Lower leg skin (tissue), 4 donors: ENCODE measurements around the gene AGXT. TPM values are rescaled to one million over a fixed set of nuclear protein-coding genes. Genes with fewer than 3 reads are reported as not detected.

ENCODE experiments used
- DNase-seq, 2 donors: peaks; one replicate each; pipeline ENCODE4 v3.0.0-alpha.2; 2019; ENCODE audit warnings: low spot score in 2 of 2
- H3K4me3 ChIP-seq: fragments of 200-600 bp; sonication (generic); 2 replicates; pipeline ENCODE4 v1.5.1; 2017; ENCODE audit warnings: mild to moderate bottlenecking, low read depth; ENCODE audit not compliant: poor library complexity, severe bottlenecking
- POLR2A ChIP-seq, 2 donors: fragments of 450-650 bp; IDR thresholded peaks; one replicate each; pipeline ENCODE4 v1.6.1; 2016 to 2017; ENCODE audit warnings: antibody characterized with exemption in 2 of 2, mild to moderate bottlenecking in 1 of 2, moderate library complexity in 1 of 2
- WGBS, 2 donors: methylation state at CpG; one replicate each; pipeline ENCODE4 v1.1.5; 2018; 5-methylcytosine and 5-hydroxymethylcytosine counted together
- intact Hi-C: fragments of 100-400 bp; cut with DNase I; formaldehyde crosslinking; loops from one replicate; pipeline ENCODE4 v1.15.0; 2023; ENCODE audit warnings: low total_unique reads
- total RNA-seq, 4 donors: library from RNA; depleted of rRNA; stranded (reverse); fragments of >200 nt; gene quantifications; one replicate each; pipeline ENCODE4 v1.1.0, GENCODE V29; 2016
- TF ChIP-seq, protein P1 (sequence below), 3 donors: fragments of 450-650 bp; IDR thresholded peaks; one replicate each; pipeline ENCODE4 v1.5.1; 2016; ENCODE audit warnings: antibody characterized with exemption in 3 of 3, mild to moderate bottlenecking in 3 of 3, moderate library complexity in 2 of 3

Gene AGXT
- total RNA-seq, 4 donors from 2014 or later = not detected

DNA sequence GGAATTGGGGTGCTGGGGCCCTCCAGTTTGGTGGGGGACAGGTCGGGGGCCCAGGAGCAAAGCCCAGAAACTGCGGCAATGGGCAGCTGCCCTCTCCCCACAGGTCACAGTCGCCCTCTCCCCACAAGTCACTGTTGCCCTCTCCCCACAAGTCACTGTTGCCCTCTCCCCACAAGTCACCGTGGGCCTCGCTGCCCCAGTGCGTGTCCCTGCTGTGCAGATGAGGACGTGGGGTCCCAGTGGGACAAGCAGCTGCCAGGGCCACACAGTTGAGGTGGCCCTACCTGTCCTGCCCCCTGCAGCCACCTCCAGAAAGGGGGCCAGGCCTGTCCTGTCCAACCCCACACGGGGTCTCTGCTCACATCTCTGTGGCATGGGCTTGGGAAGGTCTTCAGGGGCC lies 13.0 kb upstream of the AGXT start:
- intact Hi-C loops = no loop called here
- no peak for DNase-seq
- H3K4me3 ChIP-seq = no peak overlapping the region
- 90 to 96% methylated on average over 8 of the region's 8 CpGs for WGBS, 2 donors
- TF ChIP-seq, protein P1, sequence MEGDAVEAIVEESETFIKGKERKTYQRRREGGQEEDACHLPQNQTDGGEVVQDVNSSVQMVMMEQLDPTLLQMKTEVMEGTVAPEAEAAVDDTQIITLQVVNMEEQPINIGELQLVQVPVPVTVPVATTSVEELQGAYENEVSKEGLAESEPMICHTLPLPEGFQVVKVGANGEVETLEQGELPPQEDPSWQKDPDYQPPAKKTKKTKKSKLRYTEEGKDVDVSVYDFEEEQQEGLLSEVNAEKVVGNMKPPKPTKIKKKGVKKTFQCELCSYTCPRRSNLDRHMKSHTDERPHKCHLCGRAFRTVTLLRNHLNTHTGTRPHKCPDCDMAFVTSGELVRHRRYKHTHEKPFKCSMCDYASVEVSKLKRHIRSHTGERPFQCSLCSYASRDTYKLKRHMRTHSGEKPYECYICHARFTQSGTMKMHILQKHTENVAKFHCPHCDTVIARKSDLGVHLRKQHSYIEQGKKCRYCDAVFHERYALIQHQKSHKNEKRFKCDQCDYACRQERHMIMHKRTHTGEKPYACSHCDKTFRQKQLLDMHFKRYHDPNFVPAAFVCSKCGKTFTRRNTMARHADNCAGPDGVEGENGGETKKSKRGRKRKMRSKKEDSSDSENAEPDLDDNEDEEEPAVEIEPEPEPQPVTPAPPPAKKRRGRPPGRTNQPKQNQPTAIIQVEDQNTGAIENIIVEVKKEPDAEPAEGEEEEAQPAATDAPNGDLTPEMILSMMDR (IDR thresholded peaks at IDR 0.05) = no peak
- no peak for TF ChIP-seq POLR2A (IDR thresholded peaks at IDR 0.05)

GRCh38 chr2:240856151-240856980 lies 12.3 kb upstream of the AGXT start:
- no peak overlapping the region for H3K4me3 ChIP-seq
- no peak for TF ChIP-seq POLR2A (IDR thresholded peaks at IDR 0.05)
- TF ChIP-seq, protein P1 (IDR thresholded peaks at IDR 0.05) = no peak
- intact Hi-C loops = no loop called here
- 70 to 73% methylated on average over 15 to 21 of the region's 21 CpGs for WGBS, 2 donors
- peak in 1 of 2 donors; percentile 79 for DNase-seq

- intact Hi-C loops = no loop called here
- peak in 1 of 2 donors; percentile 70 for DNase-seq
- no peak overlapping the region for H3K4me3 ChIP-seq
- TF ChIP-seq POLR2A (IDR thresholded peaks at IDR 0.05) = no peak
- TF ChIP-seq, protein P1 (IDR thresholded peaks at IDR 0.05) = no peak
- 87 to 88% methylated on average over 14 to 19 of the region's 21 CpGs for WGBS, 2 donors
Observed at GRCh38 chr2:240857039-240858008, 11.3 kb upstream of the AGXT start.

DNA sequence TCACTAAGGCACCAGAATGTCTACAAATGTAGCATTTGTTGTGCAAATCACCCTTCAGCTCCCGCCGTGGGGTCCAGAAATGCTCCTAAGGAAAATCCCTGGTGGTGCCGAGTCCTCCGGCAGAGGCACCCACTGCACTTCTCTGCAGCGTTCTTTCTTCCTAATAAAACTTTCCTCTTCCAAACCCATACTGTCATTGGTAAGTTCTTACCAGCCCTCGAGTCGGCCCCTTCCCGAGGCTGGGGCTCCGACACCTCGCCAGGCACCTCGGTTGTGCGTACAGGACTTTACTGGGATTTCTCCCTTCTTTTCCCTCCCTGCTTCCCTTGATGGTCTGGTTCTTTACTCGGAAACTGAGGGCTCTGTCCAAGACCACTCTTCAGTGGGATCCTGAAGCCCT lies 10.3 kb upstream of the AGXT start:
- TF ChIP-seq POLR2A (IDR thresholded peaks at IDR 0.05) = no peak
- intact Hi-C loops = no loop called here
- WGBS, 2 donors = 89 to 94% methylated on average over 13 of the region's 13 CpGs
- DNase-seq = peak in 1 of 2 donors; percentile 64
- H3K4me3 ChIP-seq = no peak overlapping the region

- H3K4me3 ChIP-seq = no peak overlapping the region
- 93 to 95% methylated on average over 10 of the region's 10 CpGs for WGBS, 2 donors
- peak in 1 of 2 donors; percentile 59 for DNase-seq
- TF ChIP-seq, protein P1 (IDR thresholded peaks at IDR 0.05) = no peak
- no peak for TF ChIP-seq POLR2A (IDR thresholded peaks at IDR 0.05)
- intact Hi-C loops = no loop called here
Observed at GRCh38 chr2:240858871-240859270, 9.8 kb upstream of the AGXT start.

DNA sequence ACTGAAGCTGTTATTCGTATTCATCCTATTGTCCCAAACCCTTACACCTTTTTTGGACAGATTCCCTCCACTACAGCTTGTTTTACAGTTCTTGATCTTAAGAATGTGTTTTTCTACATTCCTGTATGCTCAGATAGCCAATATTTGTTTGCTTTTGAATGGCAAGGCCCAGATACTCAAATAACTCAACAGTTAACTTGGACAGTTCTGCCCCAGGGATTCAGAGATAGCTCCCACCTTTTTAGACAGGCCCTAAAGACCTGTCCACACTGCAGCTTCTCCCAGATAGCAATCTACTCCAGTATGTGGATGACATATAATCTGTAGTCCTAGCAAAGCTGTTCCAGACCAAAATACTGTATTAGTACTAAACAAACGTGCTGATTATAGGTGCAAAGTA lies 7.1 kb upstream of the AGXT start:
- TF ChIP-seq, protein P1 (IDR thresholded peaks at IDR 0.05) = no peak
- TF ChIP-seq POLR2A (IDR thresholded peaks at IDR 0.05) = no peak
- WGBS, 2 donors = 94 to 95% methylated on average over 2 of the region's 2 CpGs
- DNase-seq = no peak
- intact Hi-C loops = no loop called here
- no peak overlapping the region for H3K4me3 ChIP-seq
